H1 (cell line): ENCODE results near the gene CCDC137. TPM values are rescaled to one million over a fixed set of nuclear protein-coding genes. Genes with fewer than 3 reads are reported as not detected.
A peak's percentile ranks its signal among the peaks of the same experiment; 100 is the strongest.

ENCODE experiments used
- CTCF ChIA-PET: fragments of 300-600 bp; sonication (Branson Sonifier 250); formaldehyde crosslinking; loops from one replicate; lab custom pipeline; 2021; ENCODE audit not compliant: partially characterized antibody; lab: Charles Lee
- POLR2A ChIA-PET: fragments of 300-600 bp; sonication (Branson Sonifier 250); formaldehyde crosslinking; loops from one replicate; lab custom pipeline; 2021; ENCODE audit warnings: inconsistent platforms; ENCODE audit not compliant: partially characterized antibody; lab: Charles Lee
- DNase-seq, 2 experiments: peaks; one replicate each; pipeline versions ENCODE4 v3.0.0 to v3.0.0-alpha.2; 2010 to 2022; ENCODE audit warnings: low spot score in 2 of 2, low read depth in 1 of 2, mixed read lengths in 1 of 2
- FAIRE-seq: peaks from 2 replicates; lab custom pipeline; 2011; peaks lifted over from hg19 to GRCh38; lab: Jason Lieb, UNC
- H2AFZ ChIP-seq: 2 replicates; pipeline ENCODE4 v1.8.1; 2012; ENCODE audit warnings: low read length, inconsistent platforms
- H2AK5ac ChIP-seq: 2 replicates; pipeline ENCODE4 v1.6.1; 2013; ENCODE audit warnings: low read depth, low read length
- H2BK120ac ChIP-seq: replicated peaks from 2 replicates; pipeline ENCODE3; 2013; ENCODE audit warnings: low read depth, low read length, inconsistent platforms
- H2BK12ac ChIP-seq: 2 replicates; pipeline ENCODE4 v1.6.1; 2013; ENCODE audit warnings: low read depth, low read length
- H2BK15ac ChIP-seq: 2 replicates; pipeline ENCODE4 v1.6.1; 2013; ENCODE audit warnings: low read length
- H2BK20ac ChIP-seq: 2 replicates; pipeline ENCODE4 v1.6.1; 2013; ENCODE audit warnings: low read length
- H2BK5ac ChIP-seq: 2 replicates; pipeline ENCODE4 v1.6.1; 2013; ENCODE audit warnings: low read depth, low read length
- H3K14ac ChIP-seq: 2 replicates; pipeline ENCODE4 v1.6.1; 2013; ENCODE audit warnings: inconsistent platforms; ENCODE audit not compliant: insufficient read length
- H3K18ac ChIP-seq: 2 replicates; pipeline ENCODE4 v1.6.1; 2013; ENCODE audit warnings: low read length; ENCODE audit errors: extremely low read depth
- H3K23ac ChIP-seq: 2 replicates; pipeline ENCODE4 v1.6.1; 2013; ENCODE audit warnings: inconsistent platforms; ENCODE audit not compliant: insufficient read length
- H3K23me2 ChIP-seq: 2 replicates; pipeline ENCODE4 v1.6.1; 2013; ENCODE audit warnings: low read depth, low read length
- H3K27ac ChIP-seq: 2 replicates; pipeline ENCODE4 v1.6.1; 2011; ENCODE audit warnings: low read depth, low read length, inconsistent platforms
- H3K27me3 ChIP-seq, 4 experiments: replicated peaks in 1 of 4; 1 replicate in 1 of 4; 2 replicates in 3 of 4; pipeline versions ENCODE4 v1.6.1 to v1.8.1; 2011 to 2013; ENCODE audit warnings: low read length in 3 of 4, mild to moderate bottlenecking in 3 of 4, inconsistent platforms in 2 of 4, mixed read lengths in 2 of 4, moderate library complexity in 1 of 4; ENCODE audit not compliant: control insufficient read depth in 3 of 4, insufficient read depth in 3 of 4; ENCODE audit errors: extremely low read depth in 1 of 4
- H3K36me3 ChIP-seq, 4 experiments: 2 replicates each; pipeline versions ENCODE4 v1.6.1 to v1.8.1; 2011 to 2013; ENCODE audit warnings: mild to moderate bottlenecking in 4 of 4, low read length in 3 of 4, moderate library complexity in 2 of 4, control low read depth in 1 of 4, inconsistent platforms in 1 of 4; ENCODE audit not compliant: insufficient read depth in 4 of 4, control insufficient read depth in 2 of 4
- H3K4ac ChIP-seq: replicated peaks from 2 replicates; pipeline ENCODE3; 2013; ENCODE audit warnings: low read length, low read depth, mixed read lengths, inconsistent platforms; ENCODE audit not compliant: insufficient read length
- H3K4me1 ChIP-seq, 4 experiments: replicated peaks in 1 of 4; 1 replicate in 1 of 4; 2 replicates in 3 of 4; pipeline versions ENCODE4 v1.6.1 to v1.8.1; 2011 to 2013; ENCODE audit warnings: low read length in 3 of 4, inconsistent platforms in 2 of 4, mixed read lengths in 1 of 4; ENCODE audit not compliant: insufficient read depth in 4 of 4, control insufficient read depth in 3 of 4
- H3K4me2 ChIP-seq, 2 experiments: 2 replicates each; pipeline versions ENCODE4 v1.6.1 to v1.8.1; 2011 to 2013; ENCODE audit warnings: low read depth in 2 of 2, low read length in 2 of 2, control low read depth in 1 of 2, inconsistent platforms in 1 of 2, mild to moderate bottlenecking in 1 of 2; ENCODE audit not compliant: insufficient read depth in 1 of 2
- H3K4me3 ChIP-seq, 4 experiments: fragments of 200-600, 300-600 bp in 1 of 4; sonication (generic), shearing (Covaris generic), sonication (Bioruptor Twin) in 1 of 4; 2 replicates each; pipeline versions ENCODE4 v1.5.1 to v1.8.1; 2011 to 2016; ENCODE audit warnings: low read length in 4 of 4, low read depth in 3 of 4, control low read depth in 2 of 4, inconsistent platforms in 2 of 4, mild to moderate bottlenecking in 2 of 4, mixed read lengths in 1 of 4, moderate library complexity in 1 of 4; ENCODE audit not compliant: insufficient read depth in 2 of 4; ENCODE audit errors: extremely low read depth in 1 of 4
- H3K56ac ChIP-seq: replicated peaks from 2 replicates; pipeline ENCODE3; 2013; ENCODE audit warnings: low read depth, mild to moderate bottlenecking, mixed read lengths, low read length, inconsistent platforms; ENCODE audit not compliant: insufficient read length
- H3K79me1 ChIP-seq: 2 replicates; pipeline ENCODE4 v1.6.1; 2013; ENCODE audit warnings: low read depth, low read length, control low read depth
- H3K79me2 ChIP-seq, 2 experiments: 2 replicates each; pipeline versions ENCODE4 v1.6.1 to v1.8.1; 2012 to 2013; ENCODE audit warnings: low read length in 2 of 2, mild to moderate bottlenecking in 2 of 2, inconsistent platforms in 1 of 2; ENCODE audit not compliant: insufficient read depth in 2 of 2, control insufficient read depth in 1 of 2
- H3K9ac ChIP-seq, 4 experiments: replicated peaks in 1 of 4; 1 replicate in 1 of 4; 2 replicates in 3 of 4; pipeline versions ENCODE4 v1.6.1 to v1.8.1; 2011 to 2013; ENCODE audit warnings: low read depth in 3 of 4, low read length in 3 of 4, control low read depth in 2 of 4, mild to moderate bottlenecking in 2 of 4, moderate library complexity in 2 of 4, inconsistent platforms in 1 of 4; ENCODE audit errors: extremely low read depth in 1 of 4
- H3K9me3 ChIP-seq, 2 experiments: 2 replicates each; pipeline versions ENCODE4 v1.6.1 to v1.8.1; 2012 to 2013; ENCODE audit warnings: mild to moderate bottlenecking in 2 of 2, moderate library complexity in 2 of 2, control low read depth in 1 of 2, inconsistent platforms in 1 of 2, low read depth in 1 of 2, low read length in 1 of 2, mixed read lengths in 1 of 2; ENCODE audit not compliant: insufficient read depth in 2 of 2
- H4K20me1 ChIP-seq, 2 experiments: replicated peaks in 1 of 2; 2 replicates each; pipeline versions ENCODE3 to v1.8.1; 2011 to 2013; ENCODE audit warnings: inconsistent platforms in 2 of 2, low read length in 2 of 2, mild to moderate bottlenecking in 1 of 2; ENCODE audit not compliant: insufficient read depth in 2 of 2, control insufficient read depth in 1 of 2
- H4K5ac ChIP-seq: 2 replicates; pipeline ENCODE4 v1.6.1; 2013; ENCODE audit warnings: low read length, low read depth, mixed read lengths, inconsistent platforms; ENCODE audit not compliant: insufficient read length
- H4K8ac ChIP-seq: 2 replicates; pipeline ENCODE4 v1.8.0; 2013; ENCODE audit warnings: mild to moderate bottlenecking, moderate library complexity, low read length, inconsistent platforms; ENCODE audit not compliant: insufficient read depth; ENCODE audit errors: extremely low read depth
- H4K91ac ChIP-seq: replicated peaks from 2 replicates; pipeline ENCODE3; 2013; ENCODE audit warnings: low read length, mixed read lengths, inconsistent platforms; ENCODE audit not compliant: insufficient read length
- POU5F1 ChIP-seq: IDR thresholded peaks from 2 replicates; pipeline ENCODE4 v1.6.1; 2011; ENCODE audit warnings: low read depth, mild to moderate bottlenecking, low read length, moderate library complexity
- RAD21 ChIP-seq, 2 experiments: IDR thresholded peaks in 1 of 2; conservative IDR thresholded peaks in 1 of 2; 2 replicates each; pipeline ENCODE4 v1.6.1; 2011; ENCODE audit warnings: low read depth in 2 of 2, low read length in 2 of 2, improper control_type of control experiment in 1 of 2, inconsistent platforms in 1 of 2, mild to moderate bottlenecking in 1 of 2, moderate library complexity in 1 of 2
- RFX5 ChIP-seq: IDR thresholded peaks from 2 replicates; pipeline ENCODE4 v1.6.1; 2011; ENCODE audit warnings: low read depth, low read length, improper control_type of control experiment, borderline replicate concordance
- TAF1 ChIP-seq: IDR thresholded peaks from 2 replicates; pipeline ENCODE4 v1.6.1; 2011; ENCODE audit warnings: mild to moderate bottlenecking, low read depth, low read length
- USF2 ChIP-seq: IDR thresholded peaks from 2 replicates; pipeline ENCODE4 v1.6.1; 2011; ENCODE audit warnings: low read length, improper control_type of control experiment
- WGBS, 2 experiments: shearing (Covaris generic) in 1 of 2; methylation state at CpG; one replicate each; pipeline versions ENCODE4 v1.1.6 to v1.1.7; 2013 to 2015; ENCODE audit warnings: low lambda C conversion rate in 2 of 2, mixed read lengths in 2 of 2, inconsistent platforms in 1 of 2, low coverage in 1 of 2, missing lambda C conversion rate in 1 of 2; ENCODE audit not compliant: insufficient replicate concordance in 2 of 2, insufficient coverage in 1 of 2, insufficient read length in 1 of 2; ENCODE audit errors: extremely low coverage in 1 of 2, missing lambda C conversion rate in 1 of 2; 5-methylcytosine and 5-hydroxymethylcytosine counted together
- polyA plus RNA-seq, 7 experiments: library from polyadenylated mRNA; depleted of rRNA in 3 of 7; stranded (reverse) in 5 of 7; unstranded in 2 of 7; fragments of >200 nt in 5 of 7; fragments of 200-250 nt in 2 of 7; gene quantifications; 1 replicate in 5 of 7; 2 replicates in 1 of 7; 4 replicates in 1 of 7; pipeline versions ENCODE4 v1.2.1 to v1.2.3, GENCODE V29; 2011 to 2013; ENCODE audit warnings: missing spikeins in 2 of 7, mixed read lengths in 2 of 7
- total RNA-seq: library from RNA; stranded (reverse); fragmentation: NEBNext Ultra II Directional; extraction: Animal tissue kit (Norgen Biotek cat#: 25700); gene quantifications from 2 replicates; pipeline ENCODE4 v1.2.1, GENCODE V29; 2021

Gene CCDC137
- total and polyA plus RNA-seq, 2 of the 8 experiments (the other 6 are each of a cell fraction or from before 2014, with no cell fraction given) = 17.6 to 38.6 TPM

- peaks cover 0 to 21% of the 10 kb centered on the region in 2 experiments; a peak in 2 of 4 replicates for H3K79me2 ChIP-seq
Observed at GRCh38 chr17:81688616-81689015, 22.1 kb downstream of the CCDC137 start.

More at GRCh38 chr17:81688616-81689015, 22.1 kb downstream of the CCDC137 start:
- no peak overlapping the region for H2AK5ac ChIP-seq
- no peak overlapping the region for H3K9ac ChIP-seq
- H3K4ac ChIP-seq = no peak overlapping the region
- 85% methylated on average over 14 of the region's 14 CpGs; no CpG with 5 or more reads in 1 of the 2 experiments for WGBS, 2 experiments
- H3K79me1 ChIP-seq = peaks cover 8% of the 10 kb centered on the region
- peaks cover 2 to 46% (median 19%) of the 10 kb centered on the region in 4 experiments; a peak in 6 of 8 replicates for H3K36me3 ChIP-seq
- CTCF ChIA-PET = interaction anchor here (0.9 kb wide), 1 partner anchor 21 kb away, joined by 3 read pairs; no protein-coding TSS in a partner anchor
- H2BK12ac ChIP-seq = no peak overlapping the region
- no peak overlapping the region for H4K91ac ChIP-seq
- no peak overlapping the region for H2BK120ac ChIP-seq
- no peak overlapping the region for H2BK15ac ChIP-seq
- TF ChIP-seq RAD21 (IDR thresholded peaks at IDR 0.05 in 1 of 2, conservative IDR thresholded peaks at IDR 0.05 in 1 of 2; ENCODE audit: low read depth in 2 of 2, low read length in 2 of 2) (no peak), RFX5 (no peak), USF2 (no peak), TAF1 (no peak), POU5F1 (no peak)
- TF ChIP-seq, all 59 proteins: peak for 0
- Histone ChIP-seq H3K23ac (no peak overlapping the region), H3K27me3 (no peaks in the 10 kb centered on the region), H3K56ac (no peak overlapping the region), H3K4me2 (no peak overlapping the region), H3K4me1 (peaks cover 3 to 7% (median 5%) of the 10 kb centered on the region in 4 experiments; a peak in 5 of 7 replicates), H3K18ac (no peak overlapping the region), H3K9me3 (no peaks in the 10 kb centered on the region), H3K4me3 (no peak overlapping the region), H3K27ac (no peak overlapping the region), H4K8ac (0 out of 2 replicates have a peak overlapping the region, but pooled peaks have one; percentile 3), H2BK5ac (no peak overlapping the region), H3K14ac (no peak overlapping the region), H3K23me2 (peaks cover 8% of the 10 kb centered on the region), H2AFZ (no peak overlapping the region), H4K5ac (no peak overlapping the region), H2BK20ac (no peak overlapping the region), H4K20me1 (peaks cover 0 to 29% of the 10 kb centered on the region in 2 experiments)
- POLR2A ChIA-PET = interaction anchor here (1.1 to 28.4 kb wide), 2 partner anchors 16 to 21 kb away, joined by 3 to 436 read pairs; partner anchors contain the start of genes MRPL12 and SLC25A10
- FAIRE-seq = no peak
- DNase-seq = no peak
